Measurements from ENCODE around the gene ZNF280C.

The ZNF280C gene

GRCh38 chrX:130158311-130158710, 110.4 kb downstream of the ZNF280C start:
- DNase-seq = no peak
- TF ChIP-seq CTCF (IDR thresholded peaks at IDR 0.05; ENCODE audit: borderline replicate concordance, extremely low read depth, low read length, poor library complexity, severe bottlenecking) (no peak), EZH2 (IDR thresholded peaks at IDR 0.05; ENCODE audit: borderline replicate concordance, low read depth, low read length, severe bottlenecking) (no peak)
- H3K4me2 ChIP-seq (ENCODE audit: insufficient read depth, low read length) = no peak overlapping the region

GRCh38 chrX:130155564-130155963, 113.1 kb downstream of the ZNF280C start:
- no peak for DNase-seq
- TF ChIP-seq EZH2 (IDR thresholded peaks at IDR 0.05; ENCODE audit: borderline replicate concordance, low read depth, low read length, severe bottlenecking) (no peak), CTCF (IDR thresholded peaks at IDR 0.05; ENCODE audit: borderline replicate concordance, extremely low read depth, low read length, poor library complexity, severe bottlenecking) (no peak)
- no peak for ATAC-seq (ENCODE audit: insufficient read depth, low read depth)

More at GRCh38 chrX:130158311-130158710, 110.4 kb downstream of the ZNF280C start:
- no peak overlapping the region for H3K9ac ChIP-seq (ENCODE audit: low read depth, low read length)
- peaks cover 59% of the 10 kb centered on the region for H3K79me2 ChIP-seq (ENCODE audit: insufficient read depth, low read length)
- no peak for ATAC-seq (ENCODE audit: insufficient read depth, low read depth)
- no peak overlapping the region for H3K27ac ChIP-seq (ENCODE audit: low read length)
- H3K4me1 ChIP-seq (ENCODE audit: insufficient read depth, low read length) = peaks cover 11% of the 10 kb centered on the region
- peaks cover 17% of the 10 kb centered on the region for H3K36me3 ChIP-seq (ENCODE audit: insufficient read depth, low read length)
- no peak overlapping the region for H2AFZ ChIP-seq (ENCODE audit: low read depth, low read length)
- H3K9me3 ChIP-seq (ENCODE audit: insufficient read depth, low read length, severe bottlenecking) = no peaks in the 10 kb centered on the region
- H3K27me3 ChIP-seq (ENCODE audit: insufficient read depth, low read length, poor library complexity) = no peaks in the 10 kb centered on the region
- H3K4me3 ChIP-seq (ENCODE audit: low read depth in 1 of 2, low read length in 2 of 2) = no peak overlapping the region
- H4K20me1 ChIP-seq (ENCODE audit: insufficient read depth, low read length) = no peaks in the 10 kb centered on the region; the same call in 1 of the 2 replicates

More at GRCh38 chrX:130155564-130155963, 113.1 kb downstream of the ZNF280C start:
- no peak overlapping the region for H3K27ac ChIP-seq (ENCODE audit: low read length)
- H2AFZ ChIP-seq (ENCODE audit: low read depth, low read length) = no peak overlapping the region
- H4K20me1 ChIP-seq (ENCODE audit: insufficient read depth, low read length) = no peaks in the 10 kb centered on the region
- H3K4me2 ChIP-seq (ENCODE audit: insufficient read depth, low read length) = no peak overlapping the region
- no peak overlapping the region for H3K9ac ChIP-seq (ENCODE audit: low read depth, low read length)
- H3K4me3 ChIP-seq (ENCODE audit: low read depth in 1 of 2, low read length in 2 of 2) = no peak overlapping the region
- no peaks in the 10 kb centered on the region for H3K4me1 ChIP-seq (ENCODE audit: insufficient read depth, low read length)
- peaks cover 16% of the 10 kb centered on the region for H3K36me3 ChIP-seq (ENCODE audit: insufficient read depth, low read length)
- H3K27me3 ChIP-seq (ENCODE audit: insufficient read depth, low read length, poor library complexity) = no peaks in the 10 kb centered on the region
- H3K79me2 ChIP-seq (ENCODE audit: insufficient read depth, low read length) = peaks cover 38% of the 10 kb centered on the region
- no peaks in the 10 kb centered on the region for H3K9me3 ChIP-seq (ENCODE audit: insufficient read depth, low read length, severe bottlenecking)
